Measurements from ENCODE around the gene TMPRSS13.
"Not testable (repeated sequence)": the region's sequence is repeated elsewhere in the genome, so short reads cannot be mapped to it uniquely, and the experiment has no call there.

TMPRSS13 gene

GRCh38 chr11:117869604-117870003 is 59.6 kb downstream of the TMPRSS13 start:
- no peak for DNase-seq

- no peak for DNase-seq
These were observed 60.2 kb downstream of the TMPRSS13 start for GRCh38 chr11:117868815-117869561.

- no peak for DNase-seq
These were observed 61.1 kb downstream of the TMPRSS13 start for GRCh38 chr11:117868088-117868487.

GRCh38 chr11:117866526-117866925 is 62.7 kb downstream of the TMPRSS13 start:
- no peak for DNase-seq

- not testable (repeated sequence) for DNase-seq
These were observed 63.7 kb downstream of the TMPRSS13 start for GRCh38 chr11:117865546-117865945.

GRCh38 chr11:117863383-117863782 is 65.8 kb downstream of the TMPRSS13 start:
- DNase-seq = no peak

GRCh38 chr11:117862753-117863152 is 66.4 kb downstream of the TMPRSS13 start:
- no peak for DNase-seq

GRCh38 chr11:117862019-117862725 is 67.0 kb downstream of the TMPRSS13 start:
- no peak for DNase-seq

- no peak for DNase-seq
These were observed 67.8 kb downstream of the TMPRSS13 start for GRCh38 chr11:117861151-117862018.

GRCh38 chr11:117860139-117860538 is 69.1 kb downstream of the TMPRSS13 start:
- DNase-seq = no peak

GRCh38 chr11:117859488-117860112 is 69.6 kb downstream of the TMPRSS13 start:
- DNase-seq = no peak

- DNase-seq = no peak
These were observed 70.1 kb downstream of the TMPRSS13 start for GRCh38 chr11:117859061-117859460.

GRCh38 chr11:117857734-117858414 is 71.3 kb downstream of the TMPRSS13 start:
- DNase-seq = no peak

- DNase-seq = no peak
These were observed 73.1 kb downstream of the TMPRSS13 start for GRCh38 chr11:117855912-117856651.

- no peak for DNase-seq
These were observed 73.9 kb downstream of the TMPRSS13 start for GRCh38 chr11:117855186-117855845.

- DNase-seq = no peak
These were observed 76.9 kb downstream of the TMPRSS13 start for GRCh38 chr11:117852309-117852708.

GRCh38 chr11:117851852-117852251 is 77.3 kb downstream of the TMPRSS13 start:
- DNase-seq = no peak

- no peak for DNase-seq
These were observed 78.1 kb downstream of the TMPRSS13 start for GRCh38 chr11:117851106-117851505.

Measured in activated CD4-positive, alpha-beta T cell treated with anti-CD3 and anti-CD28 coated beads, Interleukin-2, Interleukin-6, amounts not matched to agents 100 ng/mL and 50 ng/mL, durations not matched to agents 16 hours and 8 hours (primary cell).